HFF-Myc (cell line): ENCODE results near the gene IGFALS.

Source experiments
- DNase-seq: peaks from one replicate; pipeline ENCODE4 v3.0.0-alpha.2; 2011; ENCODE audit warnings: low read depth; ENCODE audit errors: extremely low read depth
- H3K4me3 ChIP-seq: replicated peaks from 2 replicates; pipeline ENCODE4 v1.5.1; 2011; ENCODE audit warnings: low read depth, mild to moderate bottlenecking, control low read depth, low read length
- CTCF ChIP-seq: IDR thresholded peaks from 2 replicates; pipeline ENCODE4 v1.5.1; 2012; ENCODE audit warnings: mild to moderate bottlenecking, low read depth, low read length, control low read depth; ENCODE audit errors: missing control alignments

Gene IGFALS

GRCh38 chr16:1775846-1776671 lies 17.4 kb downstream of the IGFALS start:
- no peak for DNase-seq
- no peak overlapping the region for H3K4me3 ChIP-seq
- TF ChIP-seq CTCF = no peak

DNA sequence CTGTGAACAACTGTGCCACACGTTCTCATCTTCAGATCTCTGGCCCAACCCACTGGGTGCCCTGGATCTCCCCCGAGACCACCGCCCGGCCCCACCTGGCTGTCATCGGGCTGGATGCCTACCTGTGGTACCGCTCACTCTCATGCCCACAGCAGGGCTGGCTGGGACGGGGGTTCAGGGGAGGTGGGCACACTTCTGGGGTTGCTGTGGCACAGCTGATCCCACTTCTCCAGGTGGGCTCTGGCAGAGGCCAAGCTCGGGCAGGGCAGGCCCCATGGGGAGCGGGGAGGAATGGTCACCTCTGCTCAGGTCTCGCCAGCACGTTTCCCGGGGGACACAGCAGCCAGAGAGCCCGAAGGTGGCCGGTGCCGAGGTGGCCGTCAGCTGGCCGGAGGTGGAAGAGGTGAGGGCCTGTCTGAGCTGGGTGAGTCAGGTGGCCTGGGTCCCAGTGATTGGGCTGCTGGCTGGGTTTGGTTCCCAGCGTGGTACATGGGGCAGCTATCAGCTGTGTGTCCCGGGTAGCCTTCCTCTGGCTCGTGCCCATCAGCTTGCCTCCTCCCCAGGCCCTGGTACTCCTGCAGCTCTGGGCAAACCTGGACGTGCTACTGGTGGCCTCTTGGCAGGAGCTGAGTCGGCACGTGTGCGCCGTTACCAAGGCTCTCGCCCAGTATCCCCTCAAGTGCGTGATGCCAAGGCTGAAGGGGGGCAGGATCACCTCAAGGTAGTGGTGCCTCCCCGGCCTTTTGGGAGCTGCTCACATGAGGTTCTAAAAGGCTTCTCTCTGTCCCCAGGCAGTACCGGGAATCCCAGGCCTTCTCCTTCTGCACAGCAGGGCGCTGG lies 18.3 kb downstream of the IGFALS start:
- DNase-seq = no peak
- no peak for TF ChIP-seq CTCF
- no peak overlapping the region; the same call in 1 of the 2 replicates for H3K4me3 ChIP-seq

DNA sequence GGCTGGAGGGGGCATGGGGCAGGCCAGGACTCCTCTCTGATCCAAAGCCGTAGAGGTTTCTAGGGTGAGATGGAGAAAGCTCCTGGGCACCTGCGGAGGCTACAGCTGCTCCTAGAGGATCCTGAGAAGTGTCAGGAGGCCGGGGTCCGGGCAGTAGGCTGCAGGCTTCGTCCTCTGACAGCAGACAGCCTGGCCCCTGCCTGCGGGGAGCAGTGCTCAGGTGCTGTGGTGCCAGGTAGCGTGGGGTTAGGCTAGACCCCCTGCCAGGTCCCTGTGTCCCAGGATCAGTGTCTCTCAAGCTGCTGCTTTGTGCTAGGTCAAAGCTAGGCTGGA lies 19.1 kb downstream of the IGFALS start:
- TF ChIP-seq CTCF = no peak
- H3K4me3 ChIP-seq = peak overlapping the region; percentile 91
- no peak for DNase-seq

GRCh38 chr16:1773703-1774447 lies 19.6 kb downstream of the IGFALS start:
- no peak for DNase-seq

DNA sequence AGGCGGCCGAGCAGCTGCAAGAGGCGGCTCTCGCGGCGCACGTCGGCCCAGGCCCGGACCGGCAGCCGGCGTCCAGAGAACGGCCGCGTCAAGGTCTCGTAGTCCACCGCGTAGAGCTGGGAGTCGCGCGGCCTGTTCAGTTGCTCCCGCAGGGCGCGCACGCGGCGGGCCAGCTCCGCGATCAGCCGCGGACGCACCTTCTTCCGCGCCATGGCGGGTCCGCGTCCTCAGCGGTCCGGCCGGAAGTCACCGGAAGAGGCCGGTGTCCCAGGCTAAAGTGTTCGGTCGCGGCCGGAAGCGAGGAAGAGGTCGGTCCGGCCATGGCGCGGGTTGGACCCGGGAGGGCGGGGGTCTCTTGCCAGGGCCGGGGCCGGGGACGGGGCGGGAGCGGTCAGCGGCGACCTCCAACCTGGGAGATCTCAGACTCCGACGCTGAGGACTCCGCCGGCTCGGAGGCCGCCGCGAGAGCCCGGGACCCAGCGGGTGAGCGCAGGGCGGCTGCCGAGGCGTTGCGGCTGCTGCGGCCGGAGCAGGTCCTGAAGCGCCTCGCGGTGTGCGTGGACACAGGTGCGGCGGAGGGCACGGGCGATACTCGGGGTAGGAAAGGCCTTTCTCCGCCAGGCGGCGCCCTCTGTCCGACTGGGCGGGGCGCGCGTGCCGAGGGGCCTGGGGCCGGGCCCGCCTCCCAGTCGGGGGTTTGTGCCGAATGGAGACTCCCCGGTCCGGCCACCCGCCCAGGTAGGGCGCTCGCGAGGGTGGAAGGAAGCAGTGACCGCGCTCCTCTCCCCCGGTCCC lies 20.4 kb downstream of the IGFALS start, which contains the start of gene MRPS34:
Gene MRPS34 (minus strand): TSS at position 227 of the 795 bp plus-strand sequence. CDS start 15 bp downstream, at position 212.
- DNase-seq = no peak
- TF ChIP-seq CTCF = peak; percentile 69
- H3K4me3 ChIP-seq = peak within 1 kb of the TSS; percentile 91

More at GRCh38 chr16:1773703-1774447, 19.6 kb downstream of the IGFALS start:
- TF ChIP-seq CTCF = no peak
- peak overlapping the region; percentile 91 for H3K4me3 ChIP-seq
